HepG2 (cell line): ENCODE data around the gene ESRP2. TPM values are rescaled to one million over a fixed set of nuclear protein-coding genes. Genes with fewer than 3 reads are reported as not detected.
A peak's percentile ranks its signal among the peaks of the same experiment; 100 is the strongest.

Experiments used
- ETV5 ChIP-seq: IDR thresholded peaks from 2 replicates; pipeline ENCODE4 v1.6.1; 2018; ENCODE audit warnings: missing biosample characterization, missing genetic modification reagents, inconsistent platforms, borderline replicate concordance
- FOXO4 ChIP-seq: sonication (generic); formaldehyde crosslinking; conservative IDR thresholded peaks from 2 replicates; pipeline ENCODE4 v1.8.1; 2023; ENCODE audit warnings: missing genetic modification reagents
- GATAD1 ChIP-seq: IDR thresholded peaks from 2 replicates; pipeline ENCODE4 v1.6.1; 2016; ENCODE audit warnings: missing genetic modification reagents, missing compliant biosample characterization
- HCFC1 ChIP-seq: fragments of 150-350 bp; IDR thresholded peaks from 2 replicates; pipeline ENCODE4 v1.6.1; 2014; ENCODE audit warnings: low read depth, low read length
- HOXD1 ChIP-seq: sonication (generic); formaldehyde crosslinking; IDR thresholded peaks from 2 replicates; pipeline ENCODE4 v1.5.0; 2020; ENCODE audit warnings: missing genetic modification reagents
- RAD51 ChIP-seq: fragments of 450-650 bp; IDR thresholded peaks from 2 replicates; pipeline ENCODE4 v1.6.1; 2016; ENCODE audit warnings: borderline replicate concordance
- REST ChIP-seq, 2 experiments: IDR thresholded peaks; 2 replicates each; pipeline ENCODE4 v1.6.1; 2011 to 2012; ENCODE audit warnings: low read length in 2 of 2, borderline replicate concordance in 1 of 2, low read depth in 1 of 2, mild to moderate bottlenecking in 1 of 2, moderate library complexity in 1 of 2
- STAT6 ChIP-seq: sonication (generic); formaldehyde crosslinking; IDR thresholded peaks from 2 replicates; pipeline ENCODE4 v1.4.0; 2020; ENCODE audit warnings: missing genetic modification reagents, mild to moderate bottlenecking, borderline replicate concordance
- TFDP2 ChIP-seq: sonication (generic); formaldehyde crosslinking; IDR thresholded peaks from 2 replicates; pipeline ENCODE4 v1.4.0; 2020; ENCODE audit warnings: missing genetic modification reagents
- TGIF2 ChIP-seq: IDR thresholded peaks from 2 replicates; pipeline ENCODE4 v1.6.1; 2016; ENCODE audit warnings: control low read depth, missing compliant biosample characterization
- ZNF121 ChIP-seq: sonication (generic); formaldehyde crosslinking; IDR thresholded peaks from 2 replicates; pipeline ENCODE4 v1.5.0; 2020; ENCODE audit warnings: mild to moderate bottlenecking, missing genetic modification reagents
- ZNF276 ChIP-seq: sonication (generic); formaldehyde crosslinking; IDR thresholded peaks from 2 replicates; pipeline ENCODE4 v1.4.0; 2020; ENCODE audit warnings: mild to moderate bottlenecking, low read depth, missing genetic modification reagents
- ZNF383 ChIP-seq: sonication (generic); formaldehyde crosslinking; IDR thresholded peaks from 2 replicates; pipeline ENCODE4 v1.4.0; 2020; ENCODE audit warnings: missing genetic modification reagents, mild to moderate bottlenecking, borderline replicate concordance
- ZNF768 ChIP-seq: sonication (generic); formaldehyde crosslinking; IDR thresholded peaks from 2 replicates; pipeline ENCODE4 v1.4.0; 2020; ENCODE audit warnings: missing genetic modification reagents
- ZNF776 ChIP-seq: sonication (generic); formaldehyde crosslinking; IDR thresholded peaks from 2 replicates; pipeline ENCODE4 v1.4.0; 2020; ENCODE audit warnings: mild to moderate bottlenecking, missing genetic modification reagents
- ZNF792 ChIP-seq: IDR thresholded peaks from 2 replicates; pipeline ENCODE4 v1.6.1; 2016
- ZNF841 ChIP-seq: sonication (generic); formaldehyde crosslinking; IDR thresholded peaks from 2 replicates; pipeline ENCODE4 v1.8.1; 2023; ENCODE audit warnings: missing genetic modification reagents, borderline replicate concordance
- ZSCAN31 ChIP-seq: sonication (generic); formaldehyde crosslinking; IDR thresholded peaks from 2 replicates; pipeline ENCODE4 v1.5.0; 2020; ENCODE audit warnings: low read depth, mild to moderate bottlenecking, missing genetic modification reagents
- polyA plus RNA-seq, 8 experiments: library from polyadenylated mRNA; depleted of rRNA in 3 of 8; stranded (reverse) in 7 of 8; unstranded in 1 of 8; fragments of >200 nt; fragmentation: Illumina TruSeq in 4 of 8; extraction: Trizol in 4 of 8; gene quantifications; 2 replicates each; pipeline versions ENCODE4 v1.2.1 to v1.2.3, GENCODE V29; 2011 to 2016; ENCODE audit warnings: low read depth in 4 of 8, missing spikeins in 1 of 8, mixed read lengths in 1 of 8; ENCODE audit not compliant: insufficient read depth in 1 of 8
- total RNA-seq, 5 experiments: library from RNA; depleted of rRNA; stranded (reverse); fragments of >200 nt; fragmentation: Illumina TruSeq; extraction: Trizol; gene quantifications; 2 replicates each; pipeline ENCODE4 v1.2.3, GENCODE V29; 2016; ENCODE audit warnings: low read depth in 1 of 5

Gene ESRP2
- total and polyA plus RNA-seq, 2 of the 13 experiments (the other 11 are each of a cell fraction or from before 2014, with no cell fraction given) = 21.1 to 32.4 TPM

- 0 out of 2 replicates have a peak, but pooled peaks have one; percentile 76 for TF ChIP-seq STAT6 (CRISPR knock-in tag)
- peak; percentile 59; the same call in 1 of the 2 replicates for TF ChIP-seq ETV5 (CRISPR knock-in tag)
- TF ChIP-seq ZNF768 (CRISPR knock-in tag) = no peak
- no peak for TF ChIP-seq ZNF121 (CRISPR knock-in tag)
- peak; percentile 43; the same call in 1 of the 2 replicates for TF ChIP-seq ZSCAN31 (CRISPR knock-in tag)
- no peak for TF ChIP-seq HCFC1
- no peak for TF ChIP-seq RAD51
- TF ChIP-seq ZNF776 (CRISPR knock-in tag) = no peak
- TF ChIP-seq GATAD1 = no peak
- TF ChIP-seq ZNF792 (CRISPR knock-in tag) = no peak
- TF ChIP-seq HOXD1 (CRISPR knock-in tag) = peak; percentile 25; the same call in 1 of the 2 replicates
- TF ChIP-seq TGIF2 (CRISPR knock-in tag) = no peak
- TF ChIP-seq REST (IDR thresholded peaks at IDR 0.05; ENCODE audit: borderline replicate concordance in 1 of 2, low read depth in 1 of 2, low read length in 2 of 2) = peak in 1 of 2 experiments; percentile 46; a peak in 1 of 4 replicates
- no peak for TF ChIP-seq ZNF276 (CRISPR knock-in tag)
- TF ChIP-seq ZNF841 = no peak
- no peak for TF ChIP-seq TFDP2 (CRISPR knock-in tag)
- TF ChIP-seq ZNF383 = no peak
- TF ChIP-seq FOXO4 (CRISPR knock-in tag) = no peak
Observed at GRCh38 chr16:68234188-68235107, 1.5 kb downstream of the ESRP2 start (continued).
